GM18858 (cell line): ENCODE data around the gene CALD1.

Experiments used
- ATAC-seq: cut with Tn5 transposase; IDR thresholded peaks from one replicate; pipeline ENCODE4 v1.9.1; 2021; ENCODE audit not compliant: unreplicated experiment

The CALD1 gene

GRCh38 chr7:134854816-134855215 lies 75.4 kb downstream of the CALD1 start:
- no peak for ATAC-seq

- ATAC-seq, result no peak
These were observed 76.0 kb downstream of the CALD1 start for GRCh38 chr7:134855442-134855841.

- no peak for ATAC-seq
These were observed 76.7 kb downstream of the CALD1 start for GRCh38 chr7:134856091-134856490.

- no peak for ATAC-seq
These were observed 77.3 kb downstream of the CALD1 start for GRCh38 chr7:134856691-134857090.

- no peak for ATAC-seq
These were observed 78.5 kb downstream of the CALD1 start for GRCh38 chr7:134857958-134858357.

GRCh38 chr7:134859783-134860182 lies 80.3 kb downstream of the CALD1 start:
- ATAC-seq, result no peak

GRCh38 chr7:134865001-134865845 lies 85.8 kb downstream of the CALD1 start:
- ATAC-seq, result no peak

- ATAC-seq, result no peak
These were observed 87.2 kb downstream of the CALD1 start for GRCh38 chr7:134866617-134867016.

GRCh38 chr7:134870156-134870555 lies 90.7 kb downstream of the CALD1 start:
- no peak for ATAC-seq

GRCh38 chr7:134870781-134871180 lies 91.3 kb downstream of the CALD1 start:
- no peak for ATAC-seq

GRCh38 chr7:134873253-134873652 lies 93.8 kb downstream of the CALD1 start:
- no peak for ATAC-seq

- no peak for ATAC-seq
These were observed 95.0 kb downstream of the CALD1 start for GRCh38 chr7:134874407-134874806.

GRCh38 chr7:134875867-134876266 lies 96.4 kb downstream of the CALD1 start:
- no peak for ATAC-seq

GRCh38 chr7:134878746-134879357 lies 99.4 kb downstream of the CALD1 start:
- no peak for ATAC-seq

- ATAC-seq, result no peak
These were observed 100.5 kb downstream of the CALD1 start for GRCh38 chr7:134879815-134880475.

- no peak for ATAC-seq
These were observed 103.0 kb downstream of the CALD1 start for GRCh38 chr7:134882481-134882880.

GRCh38 chr7:134885967-134886352 lies 106.5 kb downstream of the CALD1 start:
- ATAC-seq, result no peak

- ATAC-seq, result no peak
These were observed 107.1 kb downstream of the CALD1 start for GRCh38 chr7:134886353-134887057.

- no peak for ATAC-seq
These were observed 108.1 kb downstream of the CALD1 start for GRCh38 chr7:134887523-134887922.

- no peak for ATAC-seq
These were observed 108.8 kb downstream of the CALD1 start for GRCh38 chr7:134888141-134888740.
